Measurements from ENCODE around the gene RPL39. TPM values are rescaled to one million over a fixed set of nuclear protein-coding genes. Genes with fewer than 3 reads are reported as not detected.
"Not testable (repeated sequence)": the region's sequence is repeated elsewhere in the genome, so short reads cannot be mapped to it uniquely, and the experiment has no call there.

RPL39 gene
- total RNA-seq, 1 experiment from 2014 or later: 2,054 TPM

DNA sequence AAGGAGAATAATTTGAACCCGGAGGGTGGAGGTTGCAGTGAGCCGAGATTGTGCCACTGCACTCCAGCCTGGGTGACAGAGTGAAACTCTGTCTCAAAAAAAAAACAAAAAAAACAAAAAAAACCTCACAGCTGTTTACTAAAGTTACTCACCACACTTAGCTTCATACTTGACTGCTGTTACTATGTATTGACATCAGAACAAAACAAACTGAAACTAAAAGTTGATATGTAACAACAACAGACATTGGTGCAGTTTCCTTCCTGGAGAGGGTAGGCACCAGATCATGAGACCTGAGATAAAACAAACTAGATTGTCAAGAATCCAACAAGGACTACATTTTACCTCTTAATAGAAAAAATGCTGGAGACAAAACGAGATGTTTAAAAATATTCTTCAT lies 30.3 kb upstream of the RPL39 start:
- peaks cover 52 to 56% of the 10 kb centered on the region in 2 experiments for H3K9me3 Mint-ChIP-seq
- H3K27me3 Mint-ChIP-seq (ENCODE audit: low read depth); H3K18ac ChIP-seq (ENCODE audit: insufficient read length, low read depth, low read length); H2AK5ac ChIP-seq (ENCODE audit: insufficient read length, low read length); H3K4me3 Mint-ChIP-seq; H3K36me3 Mint-ChIP-seq (ENCODE audit: insufficient read depth in 1 of 3, low read depth in 3 of 3); H3K27ac ChIP-seq (ENCODE audit: insufficient read length, low read depth, low read length); DNase-seq; H3K14ac ChIP-seq (ENCODE audit: insufficient read depth, low read length); H3K27ac Mint-ChIP-seq; H2BK15ac ChIP-seq (ENCODE audit: low read depth, low read length); H3K4me1 ChIP-seq (ENCODE audit: insufficient read depth, low read length); H3K79me1 ChIP-seq (ENCODE audit: insufficient read depth, low read depth, low read length, poor library complexity, severe bottlenecking); H2BK20ac ChIP-seq (ENCODE audit: low read depth, low read length, poor library complexity, severe bottlenecking); H4K5ac ChIP-seq (ENCODE audit: insufficient read length, low read depth, low read length); H3K9me3 ChIP-seq (ENCODE audit: control insufficient read depth, low read depth, low read length); H2AFZ ChIP-seq (ENCODE audit: low read length); H4K8ac ChIP-seq (replicated peaks; ENCODE audit: insufficient read length, low read depth, low read length); H3K9ac ChIP-seq (ENCODE audit: extremely low read depth, insufficient read length, low read length); H3K4me2 ChIP-seq (ENCODE audit: insufficient read depth, insufficient read length, low read length); H3T11ph ChIP-seq (ENCODE audit: low read length); H3K4ac ChIP-seq (ENCODE audit: low read depth, low read length); H2BK12ac ChIP-seq (ENCODE audit: insufficient read length, low read depth, low read length); H3K4me1 Mint-ChIP-seq; H4K20me1 ChIP-seq (ENCODE audit: control insufficient read depth, insufficient read depth, insufficient read length); H2BK5ac ChIP-seq (ENCODE audit: insufficient read length, low read length); H3K27me3 ChIP-seq (ENCODE audit: insufficient read depth, low read length); H2BK120ac ChIP-seq (ENCODE audit: low read depth, low read length, poor library complexity, severe bottlenecking); H3K79me2 ChIP-seq (ENCODE audit: insufficient read depth, low read length); H3K23me2 ChIP-seq (ENCODE audit: insufficient read length, low read depth, low read length, poor library complexity, severe bottlenecking); H4K91ac ChIP-seq (ENCODE audit: insufficient read length, low read depth, low read length); H3K23ac ChIP-seq (ENCODE audit: insufficient read length, low read depth, low read length); H3K56ac ChIP-seq (ENCODE audit: insufficient read length, low read depth, low read length): not testable (repeated sequence)
- no CpG with 5 or more reads among the region's 3 CpGs for WGBS (ENCODE audit: extremely low coverage, insufficient read length, low lambda C conversion rate)

Data from H9 (cell line).